ENCODE measurements around the gene MELK. TPM values are rescaled to one million over a fixed set of nuclear protein-coding genes. Genes with fewer than 3 reads are reported as not detected.

The MELK gene
- total and polyA plus RNA-seq, 12 donors: 0.15 to 3.1 (median 0.28) TPM; not detected in 4

DNA sequence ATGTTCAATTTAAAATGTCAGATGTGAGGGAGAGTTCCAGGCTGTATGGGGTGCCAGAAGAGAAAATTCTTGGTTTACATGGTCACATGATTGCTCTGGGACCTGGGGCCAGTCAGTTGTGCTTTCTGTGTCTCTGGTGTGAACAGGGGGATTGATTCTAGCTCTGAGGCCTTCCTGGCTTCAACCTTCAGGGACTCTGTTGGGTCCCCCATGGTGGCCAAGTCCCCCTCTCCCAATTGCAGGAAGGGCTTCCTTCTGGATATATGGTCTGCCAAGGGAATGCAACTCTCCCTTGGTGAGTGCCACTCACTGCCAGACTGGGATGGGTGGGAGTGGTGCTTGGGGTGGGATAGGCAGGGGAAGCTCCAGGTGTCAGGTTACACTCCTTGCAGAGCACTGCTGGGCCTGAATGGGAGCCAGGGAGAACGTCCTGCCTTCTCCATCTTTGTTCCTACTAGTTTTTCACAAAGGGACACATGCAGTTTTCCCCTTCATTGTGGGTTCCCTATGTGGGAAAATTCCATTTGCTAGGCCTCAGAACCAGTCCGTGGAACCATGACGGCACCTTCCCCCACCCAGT lies 153.2 kb downstream of the MELK start:
- TF ChIP-seq, protein P1, sequence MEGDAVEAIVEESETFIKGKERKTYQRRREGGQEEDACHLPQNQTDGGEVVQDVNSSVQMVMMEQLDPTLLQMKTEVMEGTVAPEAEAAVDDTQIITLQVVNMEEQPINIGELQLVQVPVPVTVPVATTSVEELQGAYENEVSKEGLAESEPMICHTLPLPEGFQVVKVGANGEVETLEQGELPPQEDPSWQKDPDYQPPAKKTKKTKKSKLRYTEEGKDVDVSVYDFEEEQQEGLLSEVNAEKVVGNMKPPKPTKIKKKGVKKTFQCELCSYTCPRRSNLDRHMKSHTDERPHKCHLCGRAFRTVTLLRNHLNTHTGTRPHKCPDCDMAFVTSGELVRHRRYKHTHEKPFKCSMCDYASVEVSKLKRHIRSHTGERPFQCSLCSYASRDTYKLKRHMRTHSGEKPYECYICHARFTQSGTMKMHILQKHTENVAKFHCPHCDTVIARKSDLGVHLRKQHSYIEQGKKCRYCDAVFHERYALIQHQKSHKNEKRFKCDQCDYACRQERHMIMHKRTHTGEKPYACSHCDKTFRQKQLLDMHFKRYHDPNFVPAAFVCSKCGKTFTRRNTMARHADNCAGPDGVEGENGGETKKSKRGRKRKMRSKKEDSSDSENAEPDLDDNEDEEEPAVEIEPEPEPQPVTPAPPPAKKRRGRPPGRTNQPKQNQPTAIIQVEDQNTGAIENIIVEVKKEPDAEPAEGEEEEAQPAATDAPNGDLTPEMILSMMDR (IDR thresholded peaks at IDR 0.05): no peak
- DNase-seq: no peak
- intact Hi-C loops (cut with DNase I): loop anchor here in 1 of 10 donors (10.0 kb wide), 1 partner anchor 91 kb away; no protein-coding TSS in a partner anchor
- no peak for ATAC-seq
- no peak overlapping the region for H3K27ac ChIP-seq
- H3K27me3 ChIP-seq: peaks cover 0 to 20% (median 7%) of the 10 kb centered on the region in 7 donors
- H3K4me3 ChIP-seq: no peak overlapping the region
- H3K36me3 ChIP-seq: no peaks in the 10 kb centered on the region
- 32 to 42% methylated on average over 3 of the region's 3 CpGs for WGBS, 2 donors
- H3K9me3 ChIP-seq: no peaks in the 10 kb centered on the region
- no peaks in the 10 kb centered on the region for H3K4me1 ChIP-seq

Other genes with a start within 250 kb of the MELK start
- gene RNF38, start 172.6 kb upstream of the MELK start, total RNA-seq: 10 to 100 TPM; 21.1 to 56.0 (median 33.9) TPM
- gene RNF38, start 172.6 kb upstream of the MELK start, polyA plus RNA-seq: 1 to 10 TPM; 6.4 to 8.3 TPM

Data from heart right ventricle (tissue), 16 donors.